OCI-LY7 (cell line): Measurements from ENCODE around the gene SPOCK1. TPM values are rescaled to one million over a fixed set of nuclear protein-coding genes. Genes with fewer than 3 reads are reported as not detected.

Experiments used
- BruUV-seq: library from RNA; stranded (reverse); fragments of 400-500 nt; replicated peaks from 2 replicates; lab custom pipeline; 2021; lab: Mats Ljungman, UMichigan
- CTCF ChIA-PET: fragments of 300-600 bp; sonication (Branson Sonifier 250); formaldehyde crosslinking; loops from one replicate; lab custom pipeline; 2022; ENCODE audit warnings: antibody characterized with exemption; ENCODE audit not compliant: unreplicated experiment; lab: Charles Lee
- POLR2A ChIA-PET: fragments of 300-600 bp; sonication (Branson Sonifier 250); formaldehyde crosslinking; loops from one replicate; lab custom pipeline; 2022; ENCODE audit warnings: antibody characterized with exemption; lab: Charles Lee
- DNase-seq: peaks from one replicate; pipeline ENCODE4 v3.0.0-alpha.2; 2015; ENCODE audit warnings: low spot score
- H2AFZ ChIP-seq: fragments of 200-600 bp; sonication (generic), shearing (Covaris generic); 2 replicates; pipeline ENCODE4 v1.6.1; 2014; ENCODE audit warnings: mild to moderate bottlenecking, antibody characterized with exemption, low read length, moderate library complexity
- H3K27ac ChIP-seq: fragments of 200-600 bp; sonication (generic); 2 replicates; pipeline ENCODE4 v1.5.1; 2014; ENCODE audit warnings: mixed run types, low read depth, mild to moderate bottlenecking, moderate library complexity, low read length, inconsistent platforms; ENCODE audit not compliant: poor library complexity, severe bottlenecking
- H3K36me3 ChIP-seq: fragments of 200-600 bp; sonication (generic); 2 replicates; pipeline ENCODE4 v1.6.1; 2014; ENCODE audit warnings: mild to moderate bottlenecking, antibody characterized with exemption, low read length, moderate library complexity, mixed read lengths; ENCODE audit not compliant: insufficient read depth
- H3K4me1 ChIP-seq: fragments of 200-600 bp; sonication (generic); 2 replicates; pipeline ENCODE4 v1.5.1; 2014; ENCODE audit warnings: mild to moderate bottlenecking, low read length; ENCODE audit not compliant: insufficient read depth, poor library complexity, severe bottlenecking
- H3K4me2 ChIP-seq: fragments of 200-600 bp; sonication (generic); 2 replicates; pipeline ENCODE4 v1.6.1; 2014; ENCODE audit warnings: mild to moderate bottlenecking, low read length
- H3K4me3 ChIP-seq: fragments of 200-600 bp; sonication (generic); 2 replicates; pipeline ENCODE4 v1.5.1; 2014; ENCODE audit warnings: mild to moderate bottlenecking, low read depth, low read length; ENCODE audit not compliant: poor library complexity, severe bottlenecking
- H3K79me2 ChIP-seq: fragments of 200-600 bp; sonication (generic); 2 replicates; pipeline ENCODE4 v1.6.1; 2016; ENCODE audit warnings: low read depth, mild to moderate bottlenecking, low read length, moderate library complexity, mixed read lengths; ENCODE audit not compliant: insufficient read depth
- H3K9me2 ChIP-seq: fragments of 200-600 bp; sonication (generic); 2 replicates; pipeline ENCODE4 v1.6.1; 2016; ENCODE audit warnings: mild to moderate bottlenecking, low read length, mixed read lengths; ENCODE audit not compliant: insufficient read depth
- H3K9me3 ChIP-seq: fragments of 200-600 bp; sonication (generic); 2 replicates; pipeline ENCODE4 v1.6.1; 2014; ENCODE audit warnings: mild to moderate bottlenecking, mixed run types, low read length, mixed read lengths
- H4K20me1 ChIP-seq: fragments of 200-600 bp; sonication (generic); 2 replicates; pipeline ENCODE4 v1.6.1; 2014; ENCODE audit warnings: mild to moderate bottlenecking, antibody characterized with exemption, low read length, moderate library complexity, mixed read lengths; ENCODE audit not compliant: insufficient read depth
- EZH2phosphoT487 ChIP-seq: fragments of 200-600 bp; sonication (generic); IDR thresholded peaks from 2 replicates; pipeline ENCODE4 v1.6.1; 2018; ENCODE audit warnings: low read depth, borderline replicate concordance, mild to moderate bottlenecking, mixed run types, antibody characterized with exemption, low read length, moderate library complexity, mixed read lengths
- intact Hi-C: fragments of 100-400 bp; cut with micrococcal nuclease; formaldehyde crosslinking; loops from one replicate; pipeline ENCODE4 v1.10.0; 2022; ENCODE audit not compliant: unreplicated experiment
- total RNA-seq, 2 experiments: library from RNA; depleted of rRNA in 1 of 2; stranded (reverse); fragments of >200 nt in 1 of 2; shearing (Covaris generic) in 1 of 2; gene quantifications; 2 replicates each; pipeline ENCODE4 v1.2.3, GENCODE V29; 2014 to 2022
- TF ChIP-seq, protein P1 (sequence below): fragments of 200-600 bp; sonication (generic); conservative IDR thresholded peaks from 2 replicates; pipeline ENCODE4 v1.5.1; 2014; ENCODE audit warnings: mild to moderate bottlenecking, antibody characterized with exemption, low read length, moderate library complexity, mixed read lengths

SPOCK1 gene
- total RNA-seq, 2 experiments from 2014 or later = 0.29 to 1.5 TPM

DNA sequence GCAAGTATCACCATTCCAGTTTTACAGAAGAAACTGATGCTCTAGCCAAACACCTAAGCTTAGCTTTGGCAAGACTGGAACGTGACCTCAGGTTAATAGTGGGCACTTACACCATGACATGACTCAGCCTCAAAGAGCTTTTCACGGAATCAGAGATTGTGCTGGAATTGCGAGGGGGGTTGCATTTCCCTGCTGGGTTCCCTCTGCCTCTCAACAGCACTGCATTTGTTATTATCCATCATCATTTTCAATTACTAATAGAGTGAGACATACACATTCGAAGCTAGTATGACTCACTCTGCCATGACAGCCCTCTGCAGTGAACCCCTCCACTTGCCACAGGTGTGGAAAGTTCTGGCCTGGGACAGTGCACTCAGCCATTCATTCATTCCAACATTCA is 8.0 kb downstream of the SPOCK1 start:
- TF ChIP-seq, protein P1, sequence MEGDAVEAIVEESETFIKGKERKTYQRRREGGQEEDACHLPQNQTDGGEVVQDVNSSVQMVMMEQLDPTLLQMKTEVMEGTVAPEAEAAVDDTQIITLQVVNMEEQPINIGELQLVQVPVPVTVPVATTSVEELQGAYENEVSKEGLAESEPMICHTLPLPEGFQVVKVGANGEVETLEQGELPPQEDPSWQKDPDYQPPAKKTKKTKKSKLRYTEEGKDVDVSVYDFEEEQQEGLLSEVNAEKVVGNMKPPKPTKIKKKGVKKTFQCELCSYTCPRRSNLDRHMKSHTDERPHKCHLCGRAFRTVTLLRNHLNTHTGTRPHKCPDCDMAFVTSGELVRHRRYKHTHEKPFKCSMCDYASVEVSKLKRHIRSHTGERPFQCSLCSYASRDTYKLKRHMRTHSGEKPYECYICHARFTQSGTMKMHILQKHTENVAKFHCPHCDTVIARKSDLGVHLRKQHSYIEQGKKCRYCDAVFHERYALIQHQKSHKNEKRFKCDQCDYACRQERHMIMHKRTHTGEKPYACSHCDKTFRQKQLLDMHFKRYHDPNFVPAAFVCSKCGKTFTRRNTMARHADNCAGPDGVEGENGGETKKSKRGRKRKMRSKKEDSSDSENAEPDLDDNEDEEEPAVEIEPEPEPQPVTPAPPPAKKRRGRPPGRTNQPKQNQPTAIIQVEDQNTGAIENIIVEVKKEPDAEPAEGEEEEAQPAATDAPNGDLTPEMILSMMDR = no peak
- no peak for TF ChIP-seq EZH2phosphoT487
- Histone ChIP-seq H4K20me1 (no peaks in the 10 kb centered on the region), H3K9me2 (no peaks in the 10 kb centered on the region), H3K36me3 (no peaks in the 10 kb centered on the region), H3K79me2 (no peaks in the 10 kb centered on the region), H3K4me1 (no peaks in the 10 kb centered on the region), H3K4me2 (no peak overlapping the region), H3K27ac (no peak overlapping the region), H2AFZ (no peak overlapping the region), H3K4me3 (no peak overlapping the region), H3K9me3 (no peaks in the 10 kb centered on the region)
- no peak for DNase-seq
- POLR2A ChIA-PET = interaction anchor here (1.7 kb wide), 1 partner anchor 9 kb away, joined by 3 read pairs; no protein-coding TSS in a partner anchor
- no TSS peak for BruUV-seq
- CTCF ChIA-PET = no interaction called here
- intact Hi-C loops = no loop called here

DNA sequence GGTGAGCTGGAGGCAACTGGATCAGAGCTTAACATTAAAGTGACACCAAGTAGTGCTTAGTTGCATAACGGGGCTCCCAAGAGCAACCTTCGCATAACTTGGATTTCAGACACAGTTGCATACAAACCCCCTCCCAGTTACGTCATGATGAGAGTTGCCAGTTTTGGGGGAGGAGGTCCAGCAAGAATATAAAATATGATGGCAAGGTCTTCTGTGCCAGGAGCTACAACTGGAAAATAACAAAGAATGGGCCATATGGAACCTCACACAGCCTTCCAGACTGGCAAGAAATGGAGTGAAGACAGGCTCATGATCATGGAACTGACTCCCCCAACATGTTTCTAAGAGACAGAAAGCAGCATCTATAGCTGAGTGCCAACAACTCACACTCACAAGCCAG is 8.5 kb downstream of the SPOCK1 start:
- no peak overlapping the region for H2AFZ ChIP-seq
- no peaks in the 10 kb centered on the region for H3K4me1 ChIP-seq
- H3K27ac ChIP-seq = no peak overlapping the region
- no peak overlapping the region for H3K4me3 ChIP-seq
- no peaks in the 10 kb centered on the region for H3K36me3 ChIP-seq
- no peaks in the 10 kb centered on the region for H3K79me2 ChIP-seq
- no peaks in the 10 kb centered on the region for H3K9me3 ChIP-seq
- H3K9me2 ChIP-seq = no peaks in the 10 kb centered on the region
- TF ChIP-seq EZH2phosphoT487 = no peak
- TF ChIP-seq, protein P1 = no peak
- no peak for DNase-seq
- intact Hi-C loops = no loop called here
- no TSS peak for BruUV-seq
- no peaks in the 10 kb centered on the region for H4K20me1 ChIP-seq
- ChIA-PET POLR2A (interaction anchor here (1.7 kb wide), 1 partner anchor 10 kb away, joined by 3 read pairs; no protein-coding TSS in a partner anchor), CTCF (no interaction called here)
- no peak overlapping the region for H3K4me2 ChIP-seq

DNA sequence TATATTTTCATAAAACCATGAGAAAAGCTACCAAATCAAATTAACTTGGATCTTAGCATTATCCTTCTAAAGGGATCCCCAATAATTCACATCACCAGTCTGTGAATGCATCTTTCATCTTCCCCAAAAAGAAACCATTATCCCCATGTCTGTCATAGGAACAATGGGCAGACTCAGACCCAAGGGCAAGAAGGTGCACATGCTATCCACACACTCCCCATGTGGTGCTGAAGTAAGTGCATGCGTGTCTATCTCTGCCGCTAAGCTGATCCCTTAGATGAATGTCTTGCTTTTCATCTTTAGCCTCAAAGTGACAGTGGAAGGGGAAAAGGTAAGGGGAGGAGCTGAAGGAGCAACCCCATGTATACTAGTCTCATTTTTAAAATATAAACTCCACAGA is 10.2 kb downstream of the SPOCK1 start:
- TF ChIP-seq, protein P1 = no peak
- TF ChIP-seq EZH2phosphoT487 = no peak
- Histone ChIP-seq H4K20me1 (no peaks in the 10 kb centered on the region), H2AFZ (no peak overlapping the region), H3K9me3 (no peaks in the 10 kb centered on the region), H3K4me2 (no peak overlapping the region), H3K27ac (no peak overlapping the region), H3K4me1 (no peaks in the 10 kb centered on the region), H3K9me2 (no peaks in the 10 kb centered on the region), H3K36me3 (no peaks in the 10 kb centered on the region), H3K79me2 (no peaks in the 10 kb centered on the region), H3K4me3 (no peak overlapping the region)
- intact Hi-C loops = no loop called here
- ChIA-PET POLR2A (no interaction called here), CTCF (no interaction called here)
- no peak for DNase-seq
- BruUV-seq = no TSS peak
